MCF 10A (cell line): ENCODE data around the gene SULT1B1. TPM values are rescaled to one million over a fixed set of nuclear protein-coding genes. Genes with fewer than 3 reads are reported as not detected.

ENCODE experiments used
- BruUV-seq: library from RNA; stranded (reverse); fragments of 400-500 nt; replicated peaks from 2 replicates; lab custom pipeline; 2021; lab: Mats Ljungman, UMichigan
- CTCF ChIA-PET: fragments of 300-600 bp; sonication (Branson Sonifier 250); formaldehyde crosslinking; extraction: SDS; loops from one replicate; lab custom pipeline; 2021; ENCODE audit warnings: antibody characterized with exemption, inconsistent platforms; lab: Yijun Ruan, JAX
- POLR2A ChIA-PET: fragments of 300-600, 350-650 bp; sonication (Branson Sonifier 250); formaldehyde crosslinking; extraction: SDS; loops from one replicate; lab custom pipeline; 2020; ENCODE audit warnings: antibody characterized with exemption, inconsistent platforms; lab: Yijun Ruan, JAX
- DNase-seq: peaks from one replicate; pipeline ENCODE4 v3.0.0-alpha.2; 2018; ENCODE audit not compliant: unreplicated experiment
- H3K27ac Mint-ChIP-seq: one replicate; pipeline ENCODE4 v1.8.0; 2022; ENCODE audit warnings: mild to moderate bottlenecking, low read depth, mixed read lengths; ENCODE audit not compliant: unreplicated experiment
- H3K27me3 Mint-ChIP-seq: one replicate; pipeline ENCODE4 v1.8.0; 2022; ENCODE audit warnings: mixed read lengths; ENCODE audit not compliant: insufficient read depth, unreplicated experiment
- H3K36me3 Mint-ChIP-seq: one replicate; pipeline ENCODE4 v1.8.0; 2022; ENCODE audit warnings: mild to moderate bottlenecking, moderate library complexity, mixed read lengths; ENCODE audit not compliant: insufficient read depth, unreplicated experiment
- H3K4me1 Mint-ChIP-seq: one replicate; pipeline ENCODE4 v1.8.0; 2022; ENCODE audit warnings: mixed read lengths; ENCODE audit not compliant: insufficient read depth, unreplicated experiment
- H3K4me3 Mint-ChIP-seq: one replicate; pipeline ENCODE4 v1.8.0; 2022; ENCODE audit warnings: mild to moderate bottlenecking, moderate library complexity, mixed read lengths; ENCODE audit not compliant: unreplicated experiment
- H3K9me3 Mint-ChIP-seq: one replicate; pipeline ENCODE4 v1.8.0; 2022; ENCODE audit warnings: mixed read lengths; ENCODE audit not compliant: unreplicated experiment
- intact Hi-C: fragments of 100-400 bp; cut with micrococcal nuclease; formaldehyde crosslinking; loops from 2 replicates; pipeline ENCODE4 v1.14.1; 2022
- total RNA-seq: library from RNA; stranded (reverse); gene quantifications from 2 replicates; pipeline ENCODE4 v1.2.3, GENCODE V29; 2022
- TF ChIP-seq, protein P1 (sequence below): fragments of 200-600 bp; IDR thresholded peaks from one replicate; pipeline ENCODE4 v1.8.0; 2022; ENCODE audit warnings: antibody characterized with exemption, mild to moderate bottlenecking; ENCODE audit not compliant: unreplicated experiment

Gene SULT1B1
- total RNA-seq, 1 experiment from 2014 or later = 0.21 TPM

DNA sequence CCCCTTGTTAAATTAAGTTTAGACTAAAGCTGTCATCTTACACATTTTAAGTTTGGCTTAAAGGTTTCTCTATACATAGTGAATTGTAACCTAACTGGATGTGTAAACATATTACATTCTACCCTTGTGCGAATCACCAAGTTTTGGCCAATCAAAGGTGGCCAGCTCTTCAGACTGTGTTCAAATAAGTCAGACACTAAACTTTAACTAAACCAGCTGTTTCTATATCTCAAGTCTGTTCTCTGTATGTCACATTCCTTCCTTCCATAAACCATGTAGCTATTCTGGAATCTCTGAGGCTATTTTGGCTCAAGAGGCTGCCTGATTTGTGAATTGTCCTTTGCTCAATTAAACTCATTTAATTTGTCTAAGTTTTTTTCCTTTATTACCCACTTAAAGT lies 6.7 kb downstream of the SULT1B1 start:
- Mint-ChIP-seq H3K36me3 (no peaks in the 10 kb centered on the region), H3K9me3 (peaks cover 11% of the 10 kb centered on the region), H3K27ac (no peak overlapping the region), H3K27me3 (no peaks in the 10 kb centered on the region), H3K4me1 (peaks cover 18% of the 10 kb centered on the region), H3K4me3 (no peak overlapping the region)
- no peak for DNase-seq
- ChIA-PET POLR2A (no interaction called here), CTCF (interaction anchor here (0.5 to 0.9 kb wide), 2 partner anchors 16 to 31 kb away, joined by 3 read pairs; no protein-coding TSS in a partner anchor)
- TF ChIP-seq, protein P1, sequence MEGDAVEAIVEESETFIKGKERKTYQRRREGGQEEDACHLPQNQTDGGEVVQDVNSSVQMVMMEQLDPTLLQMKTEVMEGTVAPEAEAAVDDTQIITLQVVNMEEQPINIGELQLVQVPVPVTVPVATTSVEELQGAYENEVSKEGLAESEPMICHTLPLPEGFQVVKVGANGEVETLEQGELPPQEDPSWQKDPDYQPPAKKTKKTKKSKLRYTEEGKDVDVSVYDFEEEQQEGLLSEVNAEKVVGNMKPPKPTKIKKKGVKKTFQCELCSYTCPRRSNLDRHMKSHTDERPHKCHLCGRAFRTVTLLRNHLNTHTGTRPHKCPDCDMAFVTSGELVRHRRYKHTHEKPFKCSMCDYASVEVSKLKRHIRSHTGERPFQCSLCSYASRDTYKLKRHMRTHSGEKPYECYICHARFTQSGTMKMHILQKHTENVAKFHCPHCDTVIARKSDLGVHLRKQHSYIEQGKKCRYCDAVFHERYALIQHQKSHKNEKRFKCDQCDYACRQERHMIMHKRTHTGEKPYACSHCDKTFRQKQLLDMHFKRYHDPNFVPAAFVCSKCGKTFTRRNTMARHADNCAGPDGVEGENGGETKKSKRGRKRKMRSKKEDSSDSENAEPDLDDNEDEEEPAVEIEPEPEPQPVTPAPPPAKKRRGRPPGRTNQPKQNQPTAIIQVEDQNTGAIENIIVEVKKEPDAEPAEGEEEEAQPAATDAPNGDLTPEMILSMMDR = no peak
- no TSS peak for BruUV-seq
- intact Hi-C loops = no loop called here

DNA sequence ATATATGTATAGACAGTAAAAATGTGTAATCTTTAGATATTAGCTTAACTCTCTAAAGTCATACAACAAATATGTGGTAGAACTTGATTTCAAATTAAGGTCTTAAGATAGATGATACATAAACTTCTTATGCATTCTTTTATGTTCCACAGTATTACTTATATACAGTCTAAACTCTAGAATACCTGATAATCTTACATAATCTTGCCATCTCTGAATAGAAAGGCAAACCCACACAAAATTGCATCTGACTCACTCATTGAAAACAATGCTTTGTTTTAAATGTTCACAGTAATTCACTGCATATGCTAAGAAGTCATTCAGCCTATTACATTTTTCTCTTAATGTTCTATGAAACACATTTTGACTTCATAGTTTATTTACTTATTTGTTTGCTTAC lies 10.1 kb downstream of the SULT1B1 start:
- H3K4me3 Mint-ChIP-seq = no peak overlapping the region
- ChIA-PET POLR2A (interaction anchor here (1.1 to 1.6 kb wide), 2 partner anchors 14 to 42 kb away, joined by 6 read pairs; no protein-coding TSS in a partner anchor), CTCF (interaction anchor here (1.4 kb wide), 1 partner anchor 73 kb away, joined by 4 read pairs; no protein-coding TSS in a partner anchor)
- no peaks in the 10 kb centered on the region for H3K36me3 Mint-ChIP-seq
- peaks cover 28% of the 10 kb centered on the region for H3K4me1 Mint-ChIP-seq
- peak; percentile 59 for DNase-seq
- TF ChIP-seq, protein P1 = no peak
- intact Hi-C loops = no loop called here
- peaks cover 11% of the 10 kb centered on the region for H3K9me3 Mint-ChIP-seq
- peak overlapping the region; percentile 76 for H3K27ac Mint-ChIP-seq
- no peaks in the 10 kb centered on the region for H3K27me3 Mint-ChIP-seq
- BruUV-seq = no TSS peak

DNA sequence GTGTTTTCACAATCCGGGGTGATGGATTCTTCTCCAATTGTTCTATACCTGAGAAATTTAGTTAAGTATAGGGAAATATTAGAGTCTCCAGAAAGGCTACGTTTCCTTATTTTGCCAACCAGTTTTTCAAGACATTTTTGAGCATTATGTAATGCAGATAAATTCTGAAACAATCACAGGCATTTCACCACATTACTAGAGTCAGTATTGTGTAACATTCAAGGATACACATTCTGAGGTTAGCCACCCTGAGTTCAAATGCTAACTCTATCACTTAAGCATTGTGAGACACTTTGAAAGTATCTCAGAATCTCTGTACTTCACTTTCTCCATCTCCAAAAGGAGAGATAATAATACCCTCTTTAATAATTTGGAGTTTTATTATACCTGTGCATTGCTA lies 10.6 kb downstream of the SULT1B1 start:
- BruUV-seq = no TSS peak
- POLR2A ChIA-PET = interaction anchor here (1.6 kb wide), 1 partner anchor 42 kb away, joined by 6 read pairs; no protein-coding TSS in a partner anchor

DNA sequence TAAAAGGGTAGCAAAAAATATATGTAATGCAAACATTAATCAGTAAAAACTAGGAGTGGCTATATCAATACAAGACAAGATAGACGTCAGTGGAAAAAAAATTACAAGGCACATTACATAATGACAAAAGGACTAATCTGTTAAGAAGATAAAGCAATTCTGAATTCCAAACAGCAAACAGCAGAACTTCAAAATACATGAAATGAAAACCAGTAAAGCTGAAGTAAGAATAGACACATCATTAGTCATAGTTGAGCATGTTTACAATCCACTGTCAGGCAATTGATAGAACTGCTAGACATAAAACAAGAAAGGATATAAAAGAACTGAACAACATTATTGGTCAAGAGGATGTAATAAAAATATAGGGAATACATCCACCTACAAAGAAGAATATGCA lies 12.2 kb downstream of the SULT1B1 start:
- H3K4me3 Mint-ChIP-seq = no peak overlapping the region
- peak; percentile 55 for DNase-seq
- H3K9me3 Mint-ChIP-seq = peaks cover 11% of the 10 kb centered on the region
- H3K4me1 Mint-ChIP-seq = peaks cover 28% of the 10 kb centered on the region
- TF ChIP-seq, protein P1 = no peak
- BruUV-seq = no TSS peak
- peak overlapping the region; percentile 7 for H3K27ac Mint-ChIP-seq
- ChIA-PET CTCF (interaction anchor here (0.5 to 1.5 kb wide), 3 partner anchors 53 to 435 kb away, joined by 3 to 4 read pairs (median 4); no protein-coding TSS in a partner anchor), POLR2A (interaction anchor here (0.5 to 2.1 kb wide), 8 partner anchors 12 to 845 kb away, joined by 3 to 9 read pairs (median 4); partner anchors contain the start of genes SULT1B1 and SULT1E1)
- intact Hi-C loops = no loop called here
- H3K36me3 Mint-ChIP-seq = no peaks in the 10 kb centered on the region
- H3K27me3 Mint-ChIP-seq = no peaks in the 10 kb centered on the region

More for the DNA sequence above, 10.6 kb downstream of the SULT1B1 start:
- Mint-ChIP-seq H3K27me3 (no peaks in the 10 kb centered on the region), H3K9me3 (peaks cover 11% of the 10 kb centered on the region), H3K27ac (no peak overlapping the region), H3K4me3 (no peak overlapping the region), H3K4me1 (peaks cover 28% of the 10 kb centered on the region), H3K36me3 (no peaks in the 10 kb centered on the region)
- TF ChIP-seq, protein P1 = no peak
- intact Hi-C loops = no loop called here
- CTCF ChIA-PET = interaction anchor here (1.4 kb wide), 1 partner anchor 74 kb away, joined by 4 read pairs; no protein-coding TSS in a partner anchor
- DNase-seq = peak; percentile 75
